NCI-H2227 (cell line): ENCODE measurements around the gene ARPC1B.
A peak's percentile ranks its signal among the peaks of the same experiment; 100 is the strongest.
"Not testable (repeated sequence)": the region's sequence is repeated elsewhere in the genome, so short reads cannot be mapped to it uniquely, and the experiment has no call there.

Experiments
- DNase-seq: peaks from one replicate; lab custom pipeline; 2025; ENCODE audit not compliant: unreplicated experiment; lab: John Stamatoyannopoulos, UW

Gene ARPC1B

GRCh38 chr7:99387239-99387635, 12.7 kb downstream of the ARPC1B start:
- DNase-seq = not testable (repeated sequence)

DNA sequence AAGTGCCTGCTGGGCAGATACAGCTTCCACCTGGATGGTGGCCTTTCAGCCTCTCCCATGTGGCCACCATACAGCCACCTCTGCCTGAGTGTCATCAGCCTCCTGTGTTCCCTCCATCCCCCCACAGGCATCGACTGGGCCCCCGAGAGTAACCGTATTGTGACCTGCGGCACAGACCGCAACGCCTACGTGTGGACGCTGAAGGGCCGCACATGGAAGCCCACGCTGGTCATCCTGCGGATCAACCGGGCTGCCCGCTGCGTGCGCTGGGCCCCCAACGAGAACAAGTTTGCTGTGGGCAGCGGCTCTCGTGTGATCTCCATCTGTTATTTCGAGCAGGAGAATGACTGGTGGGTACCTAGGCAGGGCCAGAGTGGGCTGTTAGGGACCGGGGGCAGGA, 13.4 kb downstream of the ARPC1B start:
- DNase-seq = no peak

GRCh38 chr7:99389772-99390171, 15.2 kb downstream of the ARPC1B start:
- no peak for DNase-seq

GRCh38 chr7:99390941-99391602, 16.5 kb downstream of the ARPC1B start:
- DNase-seq = no peak

GRCh38 chr7:99392046-99392445, 17.5 kb downstream of the ARPC1B start:
- DNase-seq = no peak

- peak; percentile 94 for DNase-seq
Observed at GRCh38 chr7:99392659-99393354, 18.3 kb downstream of the ARPC1B start.

DNA sequence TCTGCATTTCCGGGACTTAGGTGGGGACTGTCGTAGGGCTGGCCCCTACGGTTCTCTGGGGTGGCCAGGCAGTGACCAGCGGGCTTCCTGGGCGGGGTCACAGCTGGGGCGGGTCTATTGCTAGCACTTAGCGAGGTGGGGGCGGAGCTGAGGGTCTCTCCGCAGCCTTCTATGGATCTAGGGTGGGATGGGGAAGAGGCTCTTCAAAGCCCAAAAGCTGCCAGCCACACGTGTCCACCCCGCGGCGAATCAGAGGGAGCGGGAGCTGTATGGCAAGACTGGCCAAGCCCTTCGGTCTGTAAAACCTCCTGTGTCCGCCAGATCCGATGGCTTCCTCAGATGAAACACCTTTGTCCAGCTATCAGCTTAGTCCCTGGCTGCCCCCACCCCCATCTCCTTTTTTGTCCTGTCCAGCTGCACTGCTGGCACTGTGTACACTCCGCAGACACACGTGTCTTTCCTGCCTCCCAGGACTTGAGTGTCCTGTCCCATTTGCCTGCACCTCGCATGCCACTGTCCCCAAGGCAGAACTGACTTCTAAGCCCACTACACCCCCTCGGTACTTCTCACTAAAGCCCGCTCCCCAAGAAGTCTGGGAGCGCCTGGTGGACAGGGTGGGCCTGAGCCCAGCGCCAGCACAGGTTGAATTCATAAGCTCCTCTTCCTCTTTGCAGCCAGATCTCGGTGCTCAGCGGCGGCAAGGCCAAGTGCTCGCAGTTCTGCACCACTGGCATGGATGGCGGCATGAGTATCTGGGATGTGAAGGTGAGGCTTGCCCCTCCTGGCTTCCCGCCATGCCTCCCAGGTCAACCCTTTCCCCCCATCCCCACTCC, 19.0 kb downstream of the ARPC1B start:
- peak; percentile 94 for DNase-seq

DNA sequence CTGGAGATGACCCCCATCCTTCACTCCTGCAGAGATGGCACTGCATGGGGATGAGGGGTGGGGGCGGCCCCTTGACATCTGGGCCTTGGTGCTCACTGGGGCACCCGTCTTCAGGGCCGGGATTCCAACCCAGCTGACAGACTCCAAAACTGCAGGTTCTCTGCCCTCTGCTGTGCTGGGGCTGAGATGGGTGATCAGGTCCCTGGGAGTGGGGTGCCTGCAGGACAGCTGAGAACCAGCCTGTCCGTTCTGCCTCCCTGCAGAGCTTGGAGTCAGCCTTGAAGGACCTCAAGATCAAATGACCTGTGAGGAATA, 19.6 kb downstream of the ARPC1B start:
- DNase-seq = no peak

DNA sequence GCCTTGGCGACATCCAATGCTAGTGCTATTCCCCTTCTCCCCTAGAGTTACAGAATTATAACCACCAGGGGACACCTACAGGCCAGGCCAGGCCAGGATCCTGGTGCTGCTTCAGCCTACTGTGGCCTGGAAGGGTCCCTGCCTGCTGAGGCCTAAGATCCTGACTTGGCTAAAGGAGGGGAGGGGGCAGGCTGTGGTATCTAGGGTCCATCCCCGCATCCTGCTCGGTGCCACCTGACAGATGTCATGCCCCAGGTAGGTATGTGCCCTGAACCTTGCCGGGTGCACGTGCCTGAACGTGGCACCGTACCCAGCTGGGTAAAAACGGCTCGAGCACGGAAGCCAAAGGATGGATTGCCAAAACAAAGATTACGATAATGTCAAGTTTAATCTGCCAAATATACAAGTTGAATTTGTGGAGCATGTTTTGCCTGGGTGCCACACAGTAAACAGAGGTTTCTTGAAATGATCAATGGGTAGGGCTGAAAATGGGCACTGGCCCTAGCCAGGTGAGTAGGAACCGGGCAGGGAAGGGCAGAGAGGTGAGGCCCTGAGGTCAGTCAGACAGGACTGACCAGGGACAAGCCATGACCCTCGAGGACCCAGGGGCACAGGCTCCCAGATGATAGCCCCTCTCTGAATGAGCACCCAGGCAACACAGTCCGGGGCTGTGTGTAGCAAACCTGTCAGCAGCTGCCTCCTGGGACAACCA, 21.2 kb downstream of the ARPC1B start:
- DNase-seq = no peak

DNA sequence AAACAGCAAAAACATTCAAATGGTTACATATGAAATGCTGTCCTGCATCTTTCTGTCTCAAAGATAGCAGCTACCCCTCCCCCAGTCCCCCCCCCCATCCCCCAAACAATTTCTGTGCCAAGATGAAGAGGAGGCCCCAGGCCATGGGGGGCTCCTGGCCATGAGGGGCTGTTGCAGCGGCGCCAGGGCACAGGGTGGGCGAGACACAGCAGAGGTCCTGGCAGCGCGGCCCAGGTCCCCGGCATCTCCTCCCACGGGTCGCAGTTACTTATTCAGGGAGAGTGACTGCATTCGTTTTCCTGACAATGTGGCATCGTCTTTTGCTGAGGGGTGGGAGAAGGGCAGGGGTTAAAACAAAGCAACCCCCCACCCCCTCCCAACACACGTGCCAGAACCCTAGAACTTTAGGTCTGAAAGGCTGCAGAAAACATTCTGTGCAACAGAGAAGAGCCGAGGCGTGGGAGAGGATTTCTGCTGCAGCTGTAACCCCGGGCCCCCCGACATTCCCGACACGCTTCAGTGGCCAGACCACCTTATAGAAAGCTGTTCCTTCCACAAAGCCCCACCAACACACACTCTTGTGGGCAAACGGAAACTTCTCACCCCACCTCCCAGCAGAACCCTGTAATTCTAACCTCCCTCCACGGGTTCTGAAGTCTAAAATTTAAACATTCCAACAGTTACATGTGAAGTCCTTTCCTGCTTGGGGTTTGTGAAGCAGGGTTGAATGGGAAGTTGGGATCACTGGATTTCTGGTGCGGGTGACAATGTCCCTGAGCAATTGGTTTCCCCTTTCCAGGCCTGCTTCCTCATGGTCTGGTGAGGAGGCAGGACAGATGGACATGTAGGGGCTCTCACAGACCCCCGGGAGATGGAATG, 22.1 kb downstream of the ARPC1B start:
- no peak for DNase-seq

GRCh38 chr7:99397297-99397983, 22.9 kb downstream of the ARPC1B start:
- DNase-seq = no peak

- DNase-seq = no peak
Observed at GRCh38 chr7:99398891-99399445, 24.4 kb downstream of the ARPC1B start.

DNA sequence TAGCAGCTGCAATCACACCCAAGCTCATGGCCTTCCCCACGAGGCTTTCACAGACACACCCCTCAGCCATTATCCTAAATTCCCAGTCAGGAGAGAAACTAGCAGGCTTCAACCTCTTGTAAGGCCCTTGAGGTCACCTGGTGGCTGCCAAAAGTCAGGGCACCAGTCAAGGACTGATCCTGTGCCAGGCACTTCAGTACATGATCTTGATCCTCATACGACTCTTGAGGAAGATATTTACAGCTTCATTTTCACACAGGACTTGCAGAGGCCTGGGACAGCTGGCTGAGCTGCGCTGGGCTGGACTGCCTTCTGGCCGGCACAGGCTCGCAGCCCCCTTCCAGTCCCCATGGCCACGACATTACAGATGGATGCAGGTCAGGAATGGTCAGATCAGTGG, 25.1 kb downstream of the ARPC1B start:
- DNase-seq = no peak

DNA sequence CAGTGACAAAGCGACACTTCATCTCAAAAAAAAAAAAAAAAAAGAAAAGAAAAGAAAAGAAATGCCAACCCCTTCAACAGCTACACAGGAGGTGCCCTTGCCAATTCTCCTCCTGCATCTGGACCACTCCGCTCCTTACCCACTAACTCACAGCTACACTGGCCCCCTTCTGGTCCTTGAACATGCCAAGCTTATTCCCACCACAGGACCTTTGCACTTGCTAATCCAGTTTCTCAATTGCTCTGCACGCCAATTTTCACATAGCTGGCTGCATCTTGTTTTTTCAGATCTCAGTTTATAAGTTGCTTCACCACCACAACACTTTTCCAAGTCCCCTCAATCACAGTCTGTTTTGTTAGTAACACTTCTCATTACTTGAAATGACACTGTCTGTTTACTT, 28.3 kb downstream of the ARPC1B start:
- no peak for DNase-seq

- no peak for DNase-seq
Observed at GRCh38 chr7:99403764-99404163, 29.2 kb downstream of the ARPC1B start.

GRCh38 chr7:99404235-99404976, 29.9 kb downstream of the ARPC1B start:
- no peak for DNase-seq

- no peak for DNase-seq
Observed at GRCh38 chr7:99404977-99405320, 30.4 kb downstream of the ARPC1B start.

DNA sequence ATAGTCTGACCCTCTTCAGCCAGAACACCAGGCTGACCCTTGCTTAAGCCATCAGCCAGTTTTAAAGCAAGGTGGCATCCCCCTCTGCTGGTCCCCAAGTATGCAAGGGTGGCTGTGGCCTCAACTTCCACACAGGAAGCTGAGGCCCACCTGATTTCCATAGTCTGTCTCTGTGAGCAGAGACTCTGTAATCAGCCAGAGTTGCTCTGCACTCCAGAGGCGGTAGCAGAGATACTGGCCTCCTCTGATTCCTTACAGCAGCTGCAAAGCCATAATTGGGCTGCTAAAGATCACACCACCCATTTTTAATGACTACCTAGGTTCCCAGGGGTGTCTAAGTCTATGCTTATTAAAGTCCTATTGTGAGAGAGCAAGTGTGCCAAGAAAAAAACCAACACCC, 32.0 kb downstream of the ARPC1B start:
- DNase-seq = peak; percentile 80

DNA sequence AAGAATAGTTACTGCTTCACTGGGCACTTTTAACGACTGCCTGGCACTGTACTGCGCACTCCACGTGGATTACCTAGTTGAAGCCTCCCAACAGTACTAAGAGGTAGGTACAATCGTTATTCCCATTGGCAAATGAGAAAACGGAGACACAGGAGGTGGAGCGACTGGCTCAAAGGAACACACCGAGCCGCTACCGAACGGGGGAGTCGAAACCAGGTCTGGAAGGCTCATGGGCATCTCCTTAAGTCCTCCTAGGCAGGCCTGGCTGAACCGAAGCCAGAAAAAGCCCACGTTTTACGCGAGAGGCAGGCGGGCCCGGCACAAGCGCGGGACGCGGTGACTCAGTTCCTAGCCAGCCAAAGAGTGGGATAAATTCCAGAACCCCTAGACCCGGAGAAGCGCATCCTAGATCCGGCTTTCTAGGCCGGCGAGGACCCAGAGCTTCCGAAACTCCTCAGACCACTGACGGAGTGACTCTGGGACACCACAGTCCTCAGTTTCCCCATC, 33.4 kb downstream of the ARPC1B start:
- DNase-seq = peak; percentile 76
